ENCODE measurements around the gene MRPL21.

GRCh38 chr11:68924073-68924925 lies 20.7 kb upstream of the MRPL21 start:
- TF ChIP-seq POLR2A (IDR thresholded peaks at IDR 0.05) (no peak), CTCF (IDR thresholded peaks at IDR 0.05) (no peak), EP300 (IDR thresholded peaks at IDR 0.05; ENCODE audit: low read depth) (no peak)
